ENCODE results near the gene NABP2. TPM values are rescaled to one million over a fixed set of nuclear protein-coding genes. Genes with fewer than 3 reads are reported as not detected.
A peak's percentile ranks its signal among the peaks of the same experiment; 100 is the strongest.

The NABP2 gene
- total RNA-seq, 4 donors from 2014 or later: 17.2 to 31.0 (median 21.6) TPM

GRCh38 chr12:56208006-56208405, 16.1 kb upstream of the NABP2 start:
- Histone ChIP-seq H3K9me3 (no peaks in the 10 kb centered on the region), H3K27ac (no peak overlapping the region), H3K27me3 (no peaks in the 10 kb centered on the region), H3K4me1 (peaks cover 0 to 5% (median 0%) of the 10 kb centered on the region in 3 donors), H3K36me3 (peaks cover 28 to 92% (median 53%) of the 10 kb centered on the region in 3 donors), H3K4me3 (no peak overlapping the region)
- WGBS, 2 donors: 90 to 91% methylated on average over 2 to 6 of the region's 6 CpGs
- DNase-seq: no peak
- intact Hi-C loops (cut with DNase I): no loop called here
- no peak for TF ChIP-seq POLR2A (IDR thresholded peaks at IDR 0.05)
- no peak for TF ChIP-seq CTCF (IDR thresholded peaks at IDR 0.05)

GRCh38 chr12:56212361-56212760, 11.8 kb upstream of the NABP2 start:
- Histone ChIP-seq H3K27me3 (no peaks in the 10 kb centered on the region), H3K27ac (no peak overlapping the region), H3K4me1 (peaks cover 0 to 2% (median 0%) of the 10 kb centered on the region in 3 donors), H3K36me3 (peaks cover 31 to 100% (median 66%) of the 10 kb centered on the region in 3 donors), H3K9me3 (no peaks in the 10 kb centered on the region), H3K4me3 (no peak overlapping the region)
- DNase-seq: no peak
- intact Hi-C loops (cut with DNase I): no loop called here
- no peak for TF ChIP-seq CTCF (IDR thresholded peaks at IDR 0.05)
- TF ChIP-seq POLR2A (IDR thresholded peaks at IDR 0.05): no peak
- WGBS, 2 donors: no CpG with 5 or more reads among the region's 1 CpG

- no peak overlapping the region for H3K4me3 ChIP-seq
- no peak for TF ChIP-seq POLR2A (IDR thresholded peaks at IDR 0.05)
- TF ChIP-seq CTCF (IDR thresholded peaks at IDR 0.05): no peak
- no peaks in the 10 kb centered on the region for H3K9me3 ChIP-seq
- WGBS, 2 donors: 86 to 91% methylated on average over 5 of the region's 5 CpGs
- intact Hi-C loops (cut with DNase I): no loop called here
- H3K27me3 ChIP-seq: no peaks in the 10 kb centered on the region
- no peak overlapping the region for H3K27ac ChIP-seq
- H3K36me3 ChIP-seq: peaks cover 26 to 91% (median 61%) of the 10 kb centered on the region in 3 donors
- no peak for DNase-seq
- H3K4me1 ChIP-seq: peaks cover 0 to 12% (median 0%) of the 10 kb centered on the region in 3 donors
Measured at GRCh38 chr12:56213878-56214277, 10.3 kb upstream of the NABP2 start.

GRCh38 chr12:56216461-56216860, 7.7 kb upstream of the NABP2 start:
- TF ChIP-seq POLR2A (IDR thresholded peaks at IDR 0.05): no peak
- TF ChIP-seq CTCF (IDR thresholded peaks at IDR 0.05): no peak
- H3K9me3 ChIP-seq: no peaks in the 10 kb centered on the region
- peaks cover 10 to 37% (median 15%) of the 10 kb centered on the region in 3 donors for H3K4me1 ChIP-seq
- no peak for DNase-seq
- H3K27me3 ChIP-seq: no peaks in the 10 kb centered on the region
- intact Hi-C loops (cut with DNase I): no loop called here
- peaks cover 17 to 66% (median 39%) of the 10 kb centered on the region in 3 donors for H3K36me3 ChIP-seq
- no peak overlapping the region for H3K27ac ChIP-seq
- H3K4me3 ChIP-seq: no peak overlapping the region
- 87 to 89% methylated on average over 1 to 3 of the region's 3 CpGs for WGBS, 2 donors

- TF ChIP-seq CTCF (IDR thresholded peaks at IDR 0.05) (no peak), POLR2A (IDR thresholded peaks at IDR 0.05) (no peak)
Measured at GRCh38 chr12:56219840-56220239, 4.3 kb upstream of the NABP2 start.

More at GRCh38 chr12:56219840-56220239, 4.3 kb upstream of the NABP2 start:
- H3K4me3 ChIP-seq: peak overlapping the region in 1 of 4 donors; percentile 86
- no peaks in the 10 kb centered on the region for H3K27me3 ChIP-seq
- no peak for DNase-seq
- peak overlapping the region; percentile 94 to 99 (median 98) for H3K27ac ChIP-seq
- intact Hi-C loops (cut with DNase I): no loop called here
- peaks cover 5 to 32% (median 7%) of the 10 kb centered on the region in 3 donors for H3K36me3 ChIP-seq
- peaks cover 29 to 62% (median 34%) of the 10 kb centered on the region in 3 donors for H3K4me1 ChIP-seq
- 88 to 92% methylated on average over 9 of the region's 9 CpGs for WGBS, 2 donors
- no peaks in the 10 kb centered on the region for H3K9me3 ChIP-seq

Measured in esophagus squamous epithelium (tissue), 5 donors.